Common myeloid progenitor, CD34-positive (primary cell): ENCODE data around the gene MSTO1.
A peak's percentile ranks its signal among the peaks of the same experiment; 100 is the strongest.
"Not testable (repeated sequence)": the region's sequence is repeated elsewhere in the genome, so short reads cannot be mapped to it uniquely, and the experiment has no call there.

Experiments
- CTCF ChIA-PET: fragments of 350-600 bp; sonication (Branson Sonifier 250); formaldehyde crosslinking; loops from one replicate; lab custom pipeline; 2021; ENCODE audit warnings: antibody characterized with exemption; lab: Charles Lee
- POLR2A ChIA-PET: fragments of 350-600 bp; sonication (Branson Sonifier 250); formaldehyde crosslinking; loops from one replicate; lab custom pipeline; 2021; ENCODE audit warnings: antibody characterized with exemption; lab: Charles Lee
- DNase-seq, 3 donors: peaks; one replicate each; pipeline versions ENCODE4 v3.0.0 to v3.0.0-alpha.2; 2013
- H3K27ac ChIP-seq, 2 experiments: 1 replicate in 1 of 2; 2 replicates in 1 of 2; pipeline ENCODE4 v1.7.0; 2013; ENCODE audit warnings: inconsistent platforms in 2 of 2, low read length in 2 of 2, mild to moderate bottlenecking in 2 of 2, low read depth in 1 of 2, moderate library complexity in 1 of 2; ENCODE audit not compliant: severe bottlenecking in 2 of 2, insufficient read depth in 1 of 2, poor library complexity in 1 of 2
- H3K27me3 ChIP-seq, 5 experiments: replicated peaks in 2 of 5; 1 replicate in 3 of 5; 2 replicates in 2 of 5; pipeline versions ENCODE4 v1.6.1 to v1.7.0; 2013; ENCODE audit warnings: low read length in 4 of 5, mild to moderate bottlenecking in 2 of 5, moderate library complexity in 2 of 5, inconsistent platforms in 1 of 5; ENCODE audit not compliant: insufficient read depth in 5 of 5, control insufficient read depth in 4 of 5
- H3K36me3 ChIP-seq, 4 experiments: 1 replicate in 2 of 4; 2 replicates in 2 of 4; pipeline versions ENCODE4 v1.6.1 to v1.7.0; 2013; ENCODE audit warnings: low read length in 3 of 4, control low read depth in 1 of 4, mild to moderate bottlenecking in 1 of 4; ENCODE audit not compliant: control insufficient read depth in 4 of 4, insufficient read depth in 4 of 4
- H3K4me1 ChIP-seq, 4 experiments: 1 replicate in 3 of 4; 2 replicates in 1 of 4; pipeline versions ENCODE4 v1.6.1 to v1.7.1; 2013; ENCODE audit warnings: low read length in 3 of 4, mild to moderate bottlenecking in 3 of 4, control low read depth in 1 of 4, inconsistent platforms in 1 of 4, moderate library complexity in 1 of 4; ENCODE audit not compliant: control insufficient read depth in 4 of 4, insufficient read depth in 4 of 4; ENCODE audit errors: control extremely low read depth in 1 of 4
- H3K4me3 ChIP-seq, 7 experiments: 1 replicate in 4 of 7; 2 replicates in 3 of 7; pipeline versions ENCODE4 v1.5.1 to v1.7.0; 2013; ENCODE audit warnings: mild to moderate bottlenecking in 7 of 7, low read length in 6 of 7, moderate library complexity in 6 of 7, inconsistent platforms in 2 of 7, low read depth in 2 of 7, control low read depth in 1 of 7; ENCODE audit not compliant: insufficient read depth in 4 of 7, control insufficient read depth in 1 of 7; ENCODE audit errors: extremely low read depth in 1 of 7
- H3K9me3 ChIP-seq, 5 experiments: 1 replicate in 4 of 5; 2 replicates in 1 of 5; pipeline versions ENCODE4 v1.6.1 to v1.7.1; 2013; ENCODE audit warnings: low read length in 4 of 5, mild to moderate bottlenecking in 2 of 5, inconsistent platforms in 1 of 5, low read depth in 1 of 5, moderate library complexity in 1 of 5; ENCODE audit not compliant: control insufficient read depth in 4 of 5, insufficient read depth in 2 of 5; ENCODE audit errors: control extremely low read depth in 1 of 5
- WGBS: methylation state at CpG from one replicate; pipeline ENCODE4 v1.1.5; 2013; ENCODE audit not compliant: insufficient coverage; 5-methylcytosine and 5-hydroxymethylcytosine counted together

MSTO1 gene

GRCh38 chr1:155596864-155597263, 13.2 kb upstream of the MSTO1 start:
- CTCF ChIA-PET = interaction anchor here (0.6 to 1.9 kb wide), 3 partner anchors 12 to 345 kb away, joined by 3 to 4 read pairs (median 4); no protein-coding TSS in a partner anchor
- Histone ChIP-seq H3K27me3 (no peaks in the 10 kb centered on the region), H3K4me1 (peaks cover 0 to 7% (median 0%) of the 10 kb centered on the region in 4 experiments), H3K9me3 (no peaks in the 10 kb centered on the region), H3K27ac (no peak overlapping the region), H3K36me3 (no peaks in the 10 kb centered on the region), H3K4me3 (no peak overlapping the region)
- DNase-seq = no peak
- POLR2A ChIA-PET = no interaction called here
- 96% methylated on average over 4 of the region's 5 CpGs for WGBS

GRCh38 chr1:155598842-155599331, 11.1 kb upstream of the MSTO1 start:
- no peak overlapping the region for H3K27ac ChIP-seq
- no peaks in the 10 kb centered on the region for H3K27me3 ChIP-seq
- POLR2A ChIA-PET = no interaction called here
- DNase-seq = peak; percentile 14 to 37 (median 17)
- peaks cover 0 to 7% (median 0%) of the 10 kb centered on the region in 4 experiments for H3K4me1 ChIP-seq
- H3K36me3 ChIP-seq = no peaks in the 10 kb centered on the region
- CTCF ChIA-PET = interaction anchor here (0.6 to 1.8 kb wide), 4 partner anchors 9 to 348 kb away, joined by 4 to 9 read pairs (median 4); no protein-coding TSS in a partner anchor
- H3K4me3 ChIP-seq = peak overlapping the region in 3 of 7 experiments; percentile 43 to 65 (median 52)
- 48% methylated on average over 10 of the region's 12 CpGs for WGBS
- H3K9me3 ChIP-seq = no peaks in the 10 kb centered on the region

- H3K9me3 ChIP-seq, CTCF ChIA-PET, H3K27ac ChIP-seq, DNase-seq, H3K4me3 ChIP-seq, H3K4me1 ChIP-seq, H3K27me3 ChIP-seq, H3K36me3 ChIP-seq, POLR2A ChIA-PET: not testable (repeated sequence)
- WGBS = 30% methylated on average over 2 of the region's 12 CpGs
Measured at GRCh38 chr1:155599828-155600572, 10.0 kb upstream of the MSTO1 start.

- Histone ChIP-seq H3K27me3 (no peaks in the 10 kb centered on the region), H3K9me3 (no peaks in the 10 kb centered on the region), H3K36me3 (peaks cover 0 to 7% (median 3%) of the 10 kb centered on the region in 4 experiments), H3K4me1 (peaks cover 0 to 6% (median 4%) of the 10 kb centered on the region in 4 experiments), H3K4me3 (no peak overlapping the region), H3K27ac (no peak overlapping the region)
- ChIA-PET CTCF (interaction anchor here (1.2 to 2.2 kb wide), 4 partner anchors 9 to 13 kb away, joined by 3 to 5 read pairs (median 4); no protein-coding TSS in a partner anchor), POLR2A (no interaction called here)
- DNase-seq = peak in 2 of 3 donors; percentile 14 to 31
- WGBS = 100% methylated on average over 2 of the region's 7 CpGs
Measured at GRCh38 chr1:155607708-155608107, 2.3 kb upstream of the MSTO1 start.

GRCh38 chr1:155608888-155609225, 1.2 kb upstream of the MSTO1 start:
- H3K4me3 ChIP-seq = no peak overlapping the region
- WGBS = 93% methylated on average over 4 of the region's 9 CpGs
- H3K36me3 ChIP-seq = peaks cover 0 to 13% (median 8%) of the 10 kb centered on the region in 4 experiments
- POLR2A ChIA-PET = no interaction called here
- peaks cover 0 to 6% (median 4%) of the 10 kb centered on the region in 4 experiments for H3K4me1 ChIP-seq
- H3K27me3 ChIP-seq = no peaks in the 10 kb centered on the region
- CTCF ChIA-PET = interaction anchor here (1.6 to 2.2 kb wide), 2 partner anchors 10 to 14 kb away, joined by 5 read pairs; no protein-coding TSS in a partner anchor
- no peaks in the 10 kb centered on the region for H3K9me3 ChIP-seq
- no peak overlapping the region for H3K27ac ChIP-seq
- DNase-seq = no peak

- POLR2A ChIA-PET, H3K27me3 ChIP-seq, H3K27ac ChIP-seq, H3K4me1 ChIP-seq, DNase-seq, H3K9me3 ChIP-seq: not testable (repeated sequence)
- CTCF ChIA-PET = interaction anchor here (1.1 kb wide), 1 partner anchor 417 kb away, joined by 3 read pairs; no protein-coding TSS in a partner anchor
- Histone ChIP-seq H3K4me3 (peak overlapping the region; percentile 37 to 91 (median 76)), H3K36me3 (peaks cover 0 to 17% (median 9%) of the 10 kb centered on the region in 4 experiments)
- no CpG with 5 or more reads among the region's 33 CpGs for WGBS
Measured at GRCh38 chr1:155610257-155610647, 234 bp downstream of the MSTO1 start.

GRCh38 chr1:155613226-155613625, 3.2 kb downstream of the MSTO1 start:
- H3K4me1 ChIP-seq, DNase-seq, CTCF ChIA-PET, POLR2A ChIA-PET, H3K9me3 ChIP-seq, H3K27me3 ChIP-seq, H3K4me3 ChIP-seq, H3K27ac ChIP-seq: not testable (repeated sequence)
- peaks cover 0 to 17% (median 9%) of the 10 kb centered on the region in 4 experiments for H3K36me3 ChIP-seq
- WGBS = no CpG with 5 or more reads among the region's 2 CpGs
